Sigmoid colon (tissue), 4 donors: ENCODE measurements around the gene SRGAP1.

Source experiments
- CTCF ChIP-seq, 4 experiments: fragments of 450-650 bp in 3 of 4; fragments of 200-600 bp in 1 of 4; IDR thresholded peaks; one replicate each; pipeline ENCODE4 v1.5.1; 2016 to 2019; ENCODE audit warnings: antibody characterized with exemption in 4 of 4, mild to moderate bottlenecking in 3 of 4, moderate library complexity in 2 of 4
- POLR2AphosphoS5 ChIP-seq, 4 donors: sonication (generic); formaldehyde crosslinking; IDR thresholded peaks; one replicate each; pipeline ENCODE4 v1.6.1; 2017; ENCODE audit warnings: antibody characterized with exemption in 4 of 4

GRCh38 chr12:63897931-63898330, 53.4 kb downstream of the SRGAP1 start:
- no peak for TF ChIP-seq CTCF (IDR thresholded peaks at IDR 0.05)
- no peak for TF ChIP-seq POLR2AphosphoS5 (IDR thresholded peaks at IDR 0.05)
